Stimulated activated CD4-positive, alpha-beta T cell treated with anti-CD3 and anti-CD28 coated beads, Interleukin-1b, Interleukin-23, amount 100 ng/mL, for 48 hours (primary cell): Measurements from ENCODE around the gene TMC1.
A peak's percentile ranks its signal among the peaks of the same experiment; 100 is the strongest.

Source experiments
- DNase-seq: peaks from one replicate; pipeline ENCODE4 v3.0.0-alpha.2; 2020

TMC1 gene

GRCh38 chr9:72622186-72622585 lies 100.8 kb downstream of the TMC1 start:
- no peak for DNase-seq

- no peak for DNase-seq
These were observed 101.7 kb downstream of the TMC1 start for GRCh38 chr9:72623156-72623555.

GRCh38 chr9:72627147-72627546 lies 105.7 kb downstream of the TMC1 start:
- DNase-seq, result no peak

GRCh38 chr9:72627956-72628540 lies 106.6 kb downstream of the TMC1 start:
- no peak for DNase-seq

GRCh38 chr9:72633966-72634365 lies 112.6 kb downstream of the TMC1 start:
- DNase-seq, result peak; percentile 26

- no peak for DNase-seq
These were observed 113.8 kb downstream of the TMC1 start for GRCh38 chr9:72635197-72635596.

GRCh38 chr9:72636621-72637020 lies 115.2 kb downstream of the TMC1 start:
- DNase-seq, result no peak

GRCh38 chr9:72643651-72644050 lies 122.2 kb downstream of the TMC1 start:
- DNase-seq, result no peak

GRCh38 chr9:72646061-72646460 lies 124.7 kb downstream of the TMC1 start:
- no peak for DNase-seq

GRCh38 chr9:72648324-72649126 lies 127.1 kb downstream of the TMC1 start:
- no peak for DNase-seq

GRCh38 chr9:72649127-72649442 lies 127.7 kb downstream of the TMC1 start:
- no peak for DNase-seq

- no peak for DNase-seq
These were observed 128.8 kb downstream of the TMC1 start for GRCh38 chr9:72650206-72650605.

- DNase-seq, result no peak
These were observed 134.6 kb downstream of the TMC1 start for GRCh38 chr9:72656021-72656420.

- no peak for DNase-seq
These were observed 135.6 kb downstream of the TMC1 start for GRCh38 chr9:72657023-72657422.

- no peak for DNase-seq
These were observed 137.3 kb downstream of the TMC1 start for GRCh38 chr9:72658703-72659102.

GRCh38 chr9:72661401-72662135 lies 140.2 kb downstream of the TMC1 start:
- DNase-seq, result no peak

- no peak for DNase-seq
These were observed 144.0 kb downstream of the TMC1 start for GRCh38 chr9:72665421-72665820.

GRCh38 chr9:72667181-72667580 lies 145.8 kb downstream of the TMC1 start:
- no peak for DNase-seq

GRCh38 chr9:72674961-72675360 lies 153.6 kb downstream of the TMC1 start:
- no peak for DNase-seq

- no peak for DNase-seq
These were observed 154.2 kb downstream of the TMC1 start for GRCh38 chr9:72675586-72675985.

- no peak for DNase-seq
These were observed 159.3 kb downstream of the TMC1 start for GRCh38 chr9:72680593-72681282.

GRCh38 chr9:72681283-72681630 lies 159.8 kb downstream of the TMC1 start:
- no peak for DNase-seq

- DNase-seq, result no peak
These were observed 163.2 kb downstream of the TMC1 start for GRCh38 chr9:72684615-72685014.

- no peak for DNase-seq
These were observed 164.5 kb downstream of the TMC1 start for GRCh38 chr9:72685911-72686310.
